HG03175 (cell line): Measurements from ENCODE around the gene VWA5B2.

Experiments used
- ATAC-seq: cut with Tn5 transposase; IDR thresholded peaks from one replicate; pipeline ENCODE4 v1.9.1; 2021; ENCODE audit warnings: mild to moderate bottlenecking, moderate library complexity; ENCODE audit not compliant: unreplicated experiment

Gene VWA5B2

GRCh38 chr3:184222521-184222920, 6.9 kb upstream of the VWA5B2 start:
- ATAC-seq = no peak

- no peak for ATAC-seq
These were observed 5.4 kb upstream of the VWA5B2 start for GRCh38 chr3:184223946-184224345.

DNA sequence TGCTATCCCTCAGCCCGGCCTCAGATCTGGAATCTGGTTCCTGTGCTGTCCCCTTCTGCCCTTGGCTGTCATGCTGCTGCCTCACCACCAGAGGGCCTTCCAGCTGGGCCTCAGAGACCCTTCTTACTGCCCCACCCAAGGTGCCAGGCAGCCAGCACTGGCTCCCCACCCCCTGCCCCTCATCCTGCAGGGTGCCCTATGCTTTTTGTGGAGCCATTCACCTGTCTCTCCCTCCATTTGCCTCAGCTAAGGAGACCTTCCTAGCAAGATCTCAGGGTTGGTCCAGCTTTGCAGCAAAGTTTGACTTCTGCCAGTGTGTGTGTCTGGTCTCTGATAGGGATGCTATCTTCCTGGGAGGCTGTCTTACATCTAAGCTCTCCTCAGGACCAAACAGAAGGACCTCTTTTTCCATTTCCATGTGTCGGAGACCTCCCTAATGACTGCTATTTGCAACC, 1.9 kb upstream of the VWA5B2 start:
- ATAC-seq = no peak

GRCh38 chr3:184228376-184229137, 828 bp upstream of the VWA5B2 start:
- no peak for ATAC-seq

DNA sequence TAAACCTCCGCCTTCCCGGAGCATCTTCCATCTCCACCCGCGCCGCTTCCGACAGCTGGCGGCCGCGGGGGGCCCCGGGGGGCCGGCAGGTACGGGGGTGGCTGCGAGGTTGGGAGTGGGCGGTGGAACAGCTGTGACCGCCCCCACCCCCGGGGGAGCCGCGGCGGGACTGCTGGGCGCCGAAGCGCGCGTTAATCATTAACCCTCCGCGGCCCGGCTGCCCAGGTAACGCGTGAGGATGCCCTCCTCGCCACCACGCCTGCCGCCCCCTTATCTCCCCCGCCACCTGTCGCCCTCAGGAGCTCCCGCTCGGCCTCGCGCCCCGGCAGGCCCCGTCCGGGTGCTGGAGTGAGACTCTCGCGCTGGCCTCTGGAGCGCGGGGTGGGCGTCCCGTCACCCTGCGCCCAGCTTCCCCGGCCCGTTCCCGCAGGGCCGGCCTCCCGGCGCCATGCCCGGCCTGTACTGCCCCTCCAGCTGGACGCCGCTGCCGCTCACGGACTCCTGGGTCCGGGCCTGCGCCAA, 757 bp downstream of the VWA5B2 start:
- no peak for ATAC-seq

DNA sequence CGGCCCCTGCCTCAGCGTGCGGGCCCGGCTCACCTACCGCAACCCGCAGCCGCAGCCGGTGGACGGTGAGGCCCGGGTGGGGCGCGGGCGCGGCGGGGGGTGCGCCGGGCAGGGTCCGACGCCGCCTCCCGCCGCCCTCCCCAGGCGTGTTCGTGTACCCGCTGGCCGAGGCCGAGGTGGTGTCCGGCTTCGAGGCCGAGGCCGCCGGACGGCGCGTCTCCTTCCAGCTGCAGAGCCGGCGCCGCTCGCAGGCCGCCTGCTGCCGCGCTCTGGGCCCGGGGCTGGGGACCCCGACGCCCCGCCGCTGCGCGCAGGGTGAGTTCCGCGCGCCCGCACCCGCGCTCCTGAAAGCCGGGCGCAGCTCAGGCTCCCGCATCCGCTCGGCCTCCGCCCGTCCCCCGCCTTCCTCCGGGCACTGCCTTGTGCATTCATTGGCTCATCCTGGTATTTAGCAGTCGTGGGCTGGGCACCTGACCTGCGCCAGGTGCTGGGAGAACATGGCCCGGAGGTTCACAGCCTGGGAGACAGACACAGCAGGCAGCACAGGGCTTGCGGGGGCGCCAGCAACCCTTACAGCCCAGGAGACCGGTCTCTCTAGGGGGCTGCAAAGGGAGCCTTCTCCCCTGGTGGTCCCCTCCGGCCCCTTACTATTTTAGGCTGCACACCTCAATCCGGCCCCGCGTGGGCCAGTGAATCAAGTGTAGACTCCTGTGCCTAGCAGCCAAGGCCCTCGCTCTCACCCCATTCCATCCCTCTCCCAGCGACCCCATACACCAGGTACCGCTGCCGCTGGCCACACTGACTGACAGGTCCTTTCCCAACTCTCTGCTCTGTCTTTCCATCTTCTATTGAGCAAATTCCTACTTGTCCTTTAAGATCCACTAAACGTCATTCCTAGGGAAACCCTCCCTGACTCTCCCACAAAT, 1.5 kb downstream of the VWA5B2 start:
- no peak for ATAC-seq

DNA sequence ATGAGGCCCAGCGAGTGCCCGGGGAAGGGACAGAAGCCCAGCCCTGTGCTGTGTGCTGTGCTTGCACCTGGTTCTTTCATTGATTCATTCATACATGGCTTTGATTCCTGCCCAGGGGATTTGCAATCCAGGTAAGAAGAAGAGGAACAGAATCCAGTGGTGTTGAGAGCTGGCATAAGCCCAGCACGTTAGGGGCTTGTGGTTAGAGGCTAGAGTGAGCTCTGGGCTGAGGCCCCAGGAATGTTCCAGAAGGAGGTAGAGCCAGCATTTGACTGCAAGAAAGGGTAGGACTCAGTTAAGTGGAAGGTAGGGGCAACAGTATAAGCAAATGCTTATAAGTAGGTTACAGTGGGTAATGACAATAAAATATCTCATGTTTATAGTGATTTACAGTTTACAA, 2.3 kb downstream of the VWA5B2 start:
- no peak for ATAC-seq

- no peak for ATAC-seq
These were observed 3.9 kb downstream of the VWA5B2 start for GRCh38 chr3:184233127-184233843.

DNA sequence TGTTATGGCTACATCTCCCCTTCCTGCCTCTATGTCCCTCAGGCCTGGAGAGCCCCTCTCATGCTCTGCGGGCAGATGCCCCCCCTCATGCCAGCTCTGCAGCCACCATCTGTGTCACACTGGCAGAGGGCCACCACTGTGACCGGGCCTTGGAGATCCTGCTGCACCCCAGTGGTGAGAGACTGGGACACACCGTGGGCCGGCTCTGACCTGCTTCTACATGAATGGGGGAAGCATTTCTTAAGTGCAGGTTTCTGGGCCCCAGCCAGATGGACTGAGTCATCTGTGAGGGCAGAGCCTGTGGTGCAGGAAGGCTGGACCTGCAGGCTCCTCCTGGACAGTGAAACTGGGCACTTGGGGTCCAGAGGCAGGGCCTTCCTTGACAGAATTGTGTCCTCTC, 4.8 kb downstream of the VWA5B2 start:
- no peak for ATAC-seq

DNA sequence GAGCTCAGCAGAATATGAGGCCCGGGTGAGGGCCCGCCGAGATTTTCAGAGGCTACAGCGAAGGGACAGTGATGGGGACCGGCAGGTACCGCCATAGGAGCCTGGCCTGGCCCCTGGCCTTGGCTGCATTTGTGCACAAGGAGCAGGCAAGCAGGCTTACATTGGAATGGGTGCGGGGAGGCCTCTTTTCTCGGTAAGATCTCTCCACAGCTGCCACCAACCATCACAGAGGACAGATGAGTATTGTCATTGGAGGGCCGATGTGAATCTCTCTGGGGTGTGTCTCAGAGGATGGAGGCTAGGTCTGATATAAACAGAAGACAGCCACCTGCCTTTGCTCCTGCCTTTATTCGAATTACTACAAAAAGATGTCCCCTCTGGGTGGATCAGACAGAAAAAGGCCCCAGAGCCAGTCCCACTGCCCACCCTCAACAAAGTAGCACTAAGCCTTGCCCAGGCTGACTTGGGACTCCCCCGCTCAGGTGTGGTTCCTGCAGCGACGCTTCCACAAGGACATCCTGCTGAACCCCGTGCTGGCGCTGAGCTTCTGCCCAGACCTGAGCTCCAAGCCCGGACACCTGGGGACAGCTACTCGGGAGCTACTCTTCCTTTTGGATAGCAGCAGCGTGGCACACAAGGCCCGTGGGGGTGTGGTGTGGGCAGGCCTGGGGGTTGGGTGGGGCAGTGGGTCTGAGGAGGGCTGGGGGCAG, 5.4 kb downstream of the VWA5B2 start:
- no peak for ATAC-seq

- no peak for ATAC-seq
These were observed 6.1 kb downstream of the VWA5B2 start for GRCh38 chr3:184235381-184236032.

GRCh38 chr3:184236033-184236410, 6.6 kb downstream of the VWA5B2 start:
- ATAC-seq = no peak

DNA sequence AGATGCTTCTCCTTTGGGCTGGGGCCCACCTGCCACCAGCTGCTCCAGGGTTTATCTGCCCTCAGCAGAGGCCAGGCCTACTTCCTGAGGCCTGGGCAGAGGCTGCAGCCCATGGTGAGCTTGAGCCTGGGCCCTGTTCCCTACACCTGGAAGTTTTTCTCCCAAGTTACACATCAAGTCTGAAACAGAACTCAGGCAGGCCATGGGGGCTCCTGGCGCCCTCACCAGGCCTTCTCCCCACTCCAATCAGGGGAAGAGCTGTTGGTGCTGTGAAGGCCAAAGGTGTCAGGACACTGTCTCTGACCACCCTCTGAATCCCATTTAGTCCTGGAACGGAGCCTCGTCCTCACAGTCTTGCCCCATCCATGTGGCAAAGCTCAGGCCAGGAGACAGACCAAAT, 7.3 kb downstream of the VWA5B2 start:
- ATAC-seq = no peak

DNA sequence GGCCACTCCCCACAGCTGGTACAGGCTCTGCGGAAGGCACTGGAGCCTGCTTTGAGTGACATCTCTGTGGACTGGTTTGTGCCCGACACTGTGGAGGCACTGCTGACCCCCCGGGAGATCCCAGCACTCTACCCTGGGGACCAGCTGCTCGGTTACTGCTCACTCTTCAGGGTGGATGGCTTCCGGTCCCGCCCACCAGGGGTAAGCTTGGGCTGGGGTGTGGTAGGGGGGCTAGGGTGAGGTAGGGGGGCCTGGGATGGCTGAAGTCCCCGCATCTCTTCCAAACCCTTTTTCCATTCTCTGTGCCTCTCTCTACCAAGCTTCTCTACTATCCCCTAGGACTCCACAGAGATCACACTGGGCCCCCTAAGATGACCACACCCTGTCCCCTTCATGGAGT, 7.8 kb downstream of the VWA5B2 start:
- ATAC-seq = no peak

GRCh38 chr3:184237807-184238206, 8.4 kb downstream of the VWA5B2 start:
- no peak for ATAC-seq

DNA sequence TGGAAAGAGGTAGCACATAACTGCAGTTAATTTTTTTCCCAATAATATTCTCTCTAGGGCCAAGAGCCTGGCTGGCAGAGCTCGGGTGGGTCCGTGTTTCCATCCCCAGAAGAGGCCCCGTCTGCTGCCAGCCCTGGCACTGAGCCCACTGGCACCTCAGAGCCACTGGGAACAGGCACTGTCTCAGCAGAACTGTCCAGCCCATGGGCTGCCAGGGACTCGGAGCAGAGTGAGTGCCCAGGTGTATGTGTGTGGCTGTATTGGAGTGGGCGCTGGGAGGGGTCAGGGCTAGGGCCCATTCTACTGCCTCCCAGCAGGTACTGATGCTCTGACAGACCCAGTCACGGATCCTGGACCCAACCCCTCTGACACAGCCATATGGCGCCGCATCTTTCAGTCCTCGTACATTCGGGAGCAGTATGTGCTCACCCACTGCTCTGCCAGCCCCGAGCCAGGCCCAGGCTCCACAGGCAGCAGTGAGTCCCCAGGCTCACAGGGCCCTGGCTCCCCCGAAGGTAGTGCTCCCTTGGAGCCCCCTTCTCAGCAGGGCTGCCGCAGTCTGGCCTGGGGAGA, 8.9 kb downstream of the VWA5B2 start:
- ATAC-seq = no peak

DNA sequence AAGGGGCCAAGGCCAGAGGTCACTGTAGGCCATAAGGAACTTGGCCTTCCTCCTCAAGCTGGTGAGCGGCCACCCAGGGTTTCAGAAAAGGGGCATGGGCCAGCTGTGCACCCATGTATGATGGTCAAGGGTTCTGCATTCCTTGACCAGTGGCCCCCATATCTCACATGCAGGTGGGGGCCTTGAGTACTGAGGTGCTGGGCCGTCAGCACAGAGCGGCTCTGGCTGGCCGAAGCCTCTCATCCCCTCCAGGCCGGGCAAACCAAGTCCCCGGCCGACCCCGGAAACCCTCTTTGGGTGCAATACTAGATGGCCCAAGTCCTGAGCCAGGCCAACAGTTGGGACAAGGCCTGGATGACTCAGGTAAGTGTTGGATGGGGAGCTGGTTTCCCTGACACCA, 9.8 kb downstream of the VWA5B2 start:
- no peak for ATAC-seq

DNA sequence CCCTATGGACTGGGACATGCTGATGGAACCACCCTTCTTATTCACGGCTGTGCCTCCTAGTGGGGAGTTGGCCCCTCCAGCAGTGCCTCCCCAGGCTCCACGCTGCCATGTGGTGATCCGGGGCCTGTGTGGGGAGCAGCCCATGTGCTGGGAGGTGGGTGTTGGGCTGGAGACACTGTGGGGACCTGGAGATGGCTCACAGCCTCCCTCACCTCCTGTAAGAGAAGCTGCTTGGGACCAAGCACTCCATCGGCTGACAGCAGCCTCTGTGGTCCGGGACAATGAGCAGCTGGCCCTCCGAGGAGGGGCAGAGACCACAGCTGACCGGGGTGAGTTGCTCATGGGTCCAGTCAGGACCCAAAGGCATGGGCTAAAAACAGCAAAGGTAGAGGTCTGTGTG, 10.3 kb downstream of the VWA5B2 start:
- ATAC-seq = no peak

- ATAC-seq = no peak
These were observed 11.2 kb downstream of the VWA5B2 start for GRCh38 chr3:184240384-184241140.
